Measurements from ENCODE around the gene C16orf95. TPM values are rescaled to one million over a fixed set of nuclear protein-coding genes. Genes with fewer than 3 reads are reported as not detected.

The C16orf95 gene
- total RNA-seq, 1 donor from 2014 or later: 6.9 TPM

DNA sequence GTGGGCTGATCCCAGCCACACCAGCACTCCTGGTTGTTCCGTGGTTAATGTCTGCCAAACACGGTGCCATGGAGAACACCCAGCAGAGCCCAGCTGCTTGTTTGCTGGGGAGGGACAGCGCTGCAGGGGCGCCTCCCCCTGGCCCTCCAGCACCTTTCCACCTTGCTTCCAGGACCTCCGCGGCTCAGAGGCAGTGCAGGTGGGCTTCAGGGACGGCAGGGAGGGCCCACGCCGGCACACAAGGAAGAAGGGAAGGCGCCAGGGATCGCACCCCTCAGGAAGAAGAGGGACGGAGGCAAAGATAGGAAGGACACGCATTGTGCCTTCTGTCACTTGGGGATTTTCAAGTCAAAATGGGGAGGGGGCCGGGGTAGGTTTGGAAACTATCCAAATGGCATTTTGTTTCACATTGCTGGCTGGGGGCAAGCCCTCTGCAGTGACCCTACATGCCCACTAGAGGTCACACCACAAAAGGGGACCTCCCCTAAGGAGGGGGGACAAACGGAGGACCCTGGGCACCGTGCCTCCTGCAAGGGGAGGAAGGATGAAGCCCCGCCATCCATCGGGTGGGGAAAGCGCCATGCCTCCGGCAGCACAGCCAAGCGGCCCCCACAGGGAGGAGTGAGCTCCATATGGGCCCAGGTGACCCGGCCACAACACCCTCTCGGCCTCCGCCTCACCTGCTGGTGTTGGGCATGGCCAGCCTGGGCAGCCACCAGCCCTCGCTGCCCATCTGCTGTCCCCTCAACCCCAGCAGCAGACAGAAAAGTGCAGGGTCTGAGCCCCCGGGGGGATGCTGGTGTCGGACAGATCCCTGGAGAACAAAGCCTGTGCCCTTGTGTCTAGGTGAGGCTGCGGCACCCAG is 7.5 kb upstream of the C16orf95 start:
- no peak overlapping the region for H3K4me3 Mint-ChIP-seq (ENCODE audit: unreplicated experiment)
- H3K36me3 Mint-ChIP-seq (ENCODE audit: low read depth): peaks cover 3% of the 10 kb centered on the region
- TF ChIP-seq, protein P1, sequence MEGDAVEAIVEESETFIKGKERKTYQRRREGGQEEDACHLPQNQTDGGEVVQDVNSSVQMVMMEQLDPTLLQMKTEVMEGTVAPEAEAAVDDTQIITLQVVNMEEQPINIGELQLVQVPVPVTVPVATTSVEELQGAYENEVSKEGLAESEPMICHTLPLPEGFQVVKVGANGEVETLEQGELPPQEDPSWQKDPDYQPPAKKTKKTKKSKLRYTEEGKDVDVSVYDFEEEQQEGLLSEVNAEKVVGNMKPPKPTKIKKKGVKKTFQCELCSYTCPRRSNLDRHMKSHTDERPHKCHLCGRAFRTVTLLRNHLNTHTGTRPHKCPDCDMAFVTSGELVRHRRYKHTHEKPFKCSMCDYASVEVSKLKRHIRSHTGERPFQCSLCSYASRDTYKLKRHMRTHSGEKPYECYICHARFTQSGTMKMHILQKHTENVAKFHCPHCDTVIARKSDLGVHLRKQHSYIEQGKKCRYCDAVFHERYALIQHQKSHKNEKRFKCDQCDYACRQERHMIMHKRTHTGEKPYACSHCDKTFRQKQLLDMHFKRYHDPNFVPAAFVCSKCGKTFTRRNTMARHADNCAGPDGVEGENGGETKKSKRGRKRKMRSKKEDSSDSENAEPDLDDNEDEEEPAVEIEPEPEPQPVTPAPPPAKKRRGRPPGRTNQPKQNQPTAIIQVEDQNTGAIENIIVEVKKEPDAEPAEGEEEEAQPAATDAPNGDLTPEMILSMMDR (IDR thresholded peaks at IDR 0.05): peak; percentile 83
- DNase-seq (ENCODE audit: low spot score): peak; percentile 85
- peaks cover 2% of the 10 kb centered on the region for H3K4me1 Mint-ChIP-seq (ENCODE audit: low read depth)
- no peaks in the 10 kb centered on the region for H3K9me3 Mint-ChIP-seq (ENCODE audit: low read depth)
- H3K27ac Mint-ChIP-seq (ENCODE audit: unreplicated experiment): no peak overlapping the region
- H3K27me3 Mint-ChIP-seq (ENCODE audit: low read depth): no peaks in the 10 kb centered on the region

DNA sequence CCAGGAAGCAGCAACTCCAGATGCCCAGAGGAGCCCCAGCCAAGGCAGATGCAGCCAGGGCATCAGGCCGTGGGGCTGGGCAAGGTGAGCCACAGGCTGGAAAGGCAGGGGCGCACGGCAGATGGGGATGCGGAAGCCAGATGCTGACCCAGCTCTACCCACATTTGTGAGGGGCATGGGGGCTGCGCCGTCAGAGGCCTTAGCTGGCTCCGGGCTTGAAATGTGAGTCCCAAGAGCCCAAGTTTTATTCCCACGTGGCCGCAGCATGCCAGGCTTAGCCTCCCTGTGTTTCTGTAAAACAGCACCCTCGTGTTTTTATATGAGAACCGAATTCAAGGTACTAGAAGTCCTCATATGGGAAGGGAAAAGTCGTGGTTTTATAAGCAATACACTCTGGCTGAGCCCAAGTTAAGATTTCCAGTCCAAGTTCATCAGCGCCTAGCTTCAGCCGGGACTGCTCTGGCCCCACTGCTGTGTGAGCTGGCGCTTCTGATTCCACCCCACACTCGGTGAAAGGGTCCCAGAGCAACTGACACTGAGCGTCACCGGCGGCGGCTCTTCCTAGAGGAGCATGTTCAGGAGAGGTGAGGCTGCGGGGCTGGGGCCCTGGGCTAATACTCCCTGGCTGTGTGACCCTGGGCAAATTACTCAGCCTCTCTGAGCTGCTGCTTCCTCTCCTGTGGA is 6.7 kb upstream of the C16orf95 start:
- Mint-ChIP-seq H3K4me1 (ENCODE audit: low read depth) (peaks cover 3% of the 10 kb centered on the region), H3K36me3 (ENCODE audit: low read depth) (no peaks in the 10 kb centered on the region), H3K4me3 (ENCODE audit: unreplicated experiment) (no peak overlapping the region), H3K9me3 (ENCODE audit: low read depth) (no peaks in the 10 kb centered on the region), H3K27ac (ENCODE audit: unreplicated experiment) (no peak overlapping the region), H3K27me3 (ENCODE audit: low read depth) (no peaks in the 10 kb centered on the region)
- no peak for DNase-seq (ENCODE audit: low spot score)
- TF ChIP-seq, protein P1 (IDR thresholded peaks at IDR 0.05): no peak

DNA sequence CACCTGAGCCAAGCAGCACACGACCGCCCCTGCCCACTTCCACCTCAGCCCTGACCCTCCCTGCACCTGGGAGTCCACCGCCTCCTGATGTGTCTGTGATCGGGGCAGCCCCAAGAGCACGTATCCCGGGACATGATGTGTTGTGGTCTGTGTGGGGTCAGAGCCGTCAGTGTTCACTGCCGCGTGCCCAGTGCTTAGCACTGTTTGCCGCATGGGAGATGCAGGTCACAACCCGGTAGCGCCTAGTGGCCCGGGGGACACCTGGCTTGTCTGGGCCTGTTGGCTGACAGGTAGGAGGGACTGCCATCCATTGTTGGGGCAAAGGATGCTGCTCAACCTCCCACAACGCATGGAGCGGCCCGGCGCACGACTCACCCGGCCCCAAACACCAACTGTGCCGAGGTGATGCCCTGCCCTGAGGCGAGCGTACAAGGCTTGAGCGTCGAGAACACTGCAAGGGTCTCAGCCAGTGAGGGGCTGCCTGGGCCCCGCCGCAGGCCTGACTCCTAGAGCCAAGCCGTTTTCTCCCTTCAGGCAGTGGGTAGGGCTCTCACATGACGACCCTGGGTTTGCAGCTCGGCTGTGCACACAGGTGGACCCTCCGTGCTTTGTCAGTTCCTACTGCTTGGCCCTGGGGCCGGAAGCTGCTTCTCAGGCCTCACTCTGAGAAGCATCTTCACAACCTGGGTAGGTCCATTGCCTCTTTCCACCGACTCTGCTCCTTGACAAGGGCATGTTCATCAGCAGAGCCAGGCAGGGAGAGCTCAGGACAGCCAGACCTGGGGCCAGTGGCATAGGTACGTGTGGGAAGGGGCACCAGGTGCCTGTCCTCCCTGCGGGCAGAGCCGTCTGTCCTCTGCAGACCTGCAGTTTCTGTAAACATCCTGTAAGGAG is 5.9 kb upstream of the C16orf95 start:
- Mint-ChIP-seq H3K4me3 (ENCODE audit: unreplicated experiment) (no peak overlapping the region), H3K4me1 (ENCODE audit: low read depth) (peaks cover 10% of the 10 kb centered on the region), H3K9me3 (ENCODE audit: low read depth) (no peaks in the 10 kb centered on the region), H3K27me3 (ENCODE audit: low read depth) (no peaks in the 10 kb centered on the region), H3K36me3 (ENCODE audit: low read depth) (no peaks in the 10 kb centered on the region), H3K27ac (ENCODE audit: unreplicated experiment) (no peak overlapping the region)
- DNase-seq (ENCODE audit: low spot score): peak; percentile 81
- TF ChIP-seq, protein P1 (IDR thresholded peaks at IDR 0.05): no peak

DNA sequence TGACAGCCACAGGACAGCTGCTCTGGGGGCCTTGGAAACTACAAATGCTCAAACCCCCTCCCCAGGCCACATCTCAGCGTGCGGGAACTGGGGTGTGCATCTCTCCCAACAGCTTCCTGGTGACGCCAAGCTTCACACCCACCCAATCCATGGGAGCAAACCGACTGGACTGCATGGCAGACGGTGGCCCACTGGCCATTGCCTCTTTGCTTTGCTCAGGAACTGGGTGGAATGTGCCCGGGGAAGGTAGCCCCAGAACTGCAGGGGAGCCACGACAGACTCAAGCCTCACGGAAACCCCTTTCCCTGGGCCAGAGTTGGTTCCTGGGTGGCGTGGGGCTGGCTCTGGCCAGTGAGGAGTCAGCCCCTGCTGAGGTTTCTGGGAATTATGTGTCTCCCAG is 5.2 kb upstream of the C16orf95 start:
- no peak for DNase-seq (ENCODE audit: low spot score)
- Mint-ChIP-seq H3K4me1 (ENCODE audit: low read depth) (peaks cover 12% of the 10 kb centered on the region), H3K36me3 (ENCODE audit: low read depth) (no peaks in the 10 kb centered on the region), H3K27ac (ENCODE audit: unreplicated experiment) (no peak overlapping the region), H3K4me3 (ENCODE audit: unreplicated experiment) (no peak overlapping the region), H3K27me3 (ENCODE audit: low read depth) (no peaks in the 10 kb centered on the region), H3K9me3 (ENCODE audit: low read depth) (no peaks in the 10 kb centered on the region)
- TF ChIP-seq, protein P1 (IDR thresholded peaks at IDR 0.05): no peak

Measured in chondrocyte (in vitro differentiated cells).